Fibroblast of gingiva (primary cell): Measurements from ENCODE around the gene JMJD8.

Experiments used
- DNase-seq: peaks from one replicate; pipeline ENCODE4 v3.0.0-alpha.2; 2011; ENCODE audit warnings: low read depth

JMJD8 gene

GRCh38 chr16:684071-684794 is at the start of gene JMJD8:
TSS of gene JMJD8 (minus strand) at chr16:684334. CDS start at chr16:684319, 15 bp downstream.
- peak; percentile 96 for DNase-seq

- DNase-seq = no peak
Measured at GRCh38 chr16:733382-734207, 49.5 kb upstream of the JMJD8 start.

DNA sequence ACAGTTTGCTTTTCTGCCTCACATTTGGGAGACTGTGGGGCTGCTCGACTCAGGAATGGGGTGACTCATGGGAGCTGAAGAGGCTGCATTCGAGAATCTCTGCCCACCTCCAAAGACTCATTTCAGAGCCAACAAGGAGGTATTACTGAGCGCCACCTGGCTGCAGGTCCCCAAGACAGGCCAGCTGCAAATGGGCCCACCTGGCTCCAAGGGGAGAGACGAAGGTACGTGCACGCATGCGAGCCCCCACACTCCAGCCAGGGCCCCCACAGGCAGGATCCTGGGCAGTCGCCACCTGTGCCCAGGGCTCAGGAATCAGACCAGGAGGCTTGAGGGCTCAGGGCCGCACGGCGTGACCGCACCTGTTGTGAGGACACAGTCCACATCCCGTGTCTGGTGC is 48.8 kb upstream of the JMJD8 start:
- DNase-seq = no peak

- no peak for DNase-seq
Measured at GRCh38 chr16:732332-732731, 48.2 kb upstream of the JMJD8 start.

DNA sequence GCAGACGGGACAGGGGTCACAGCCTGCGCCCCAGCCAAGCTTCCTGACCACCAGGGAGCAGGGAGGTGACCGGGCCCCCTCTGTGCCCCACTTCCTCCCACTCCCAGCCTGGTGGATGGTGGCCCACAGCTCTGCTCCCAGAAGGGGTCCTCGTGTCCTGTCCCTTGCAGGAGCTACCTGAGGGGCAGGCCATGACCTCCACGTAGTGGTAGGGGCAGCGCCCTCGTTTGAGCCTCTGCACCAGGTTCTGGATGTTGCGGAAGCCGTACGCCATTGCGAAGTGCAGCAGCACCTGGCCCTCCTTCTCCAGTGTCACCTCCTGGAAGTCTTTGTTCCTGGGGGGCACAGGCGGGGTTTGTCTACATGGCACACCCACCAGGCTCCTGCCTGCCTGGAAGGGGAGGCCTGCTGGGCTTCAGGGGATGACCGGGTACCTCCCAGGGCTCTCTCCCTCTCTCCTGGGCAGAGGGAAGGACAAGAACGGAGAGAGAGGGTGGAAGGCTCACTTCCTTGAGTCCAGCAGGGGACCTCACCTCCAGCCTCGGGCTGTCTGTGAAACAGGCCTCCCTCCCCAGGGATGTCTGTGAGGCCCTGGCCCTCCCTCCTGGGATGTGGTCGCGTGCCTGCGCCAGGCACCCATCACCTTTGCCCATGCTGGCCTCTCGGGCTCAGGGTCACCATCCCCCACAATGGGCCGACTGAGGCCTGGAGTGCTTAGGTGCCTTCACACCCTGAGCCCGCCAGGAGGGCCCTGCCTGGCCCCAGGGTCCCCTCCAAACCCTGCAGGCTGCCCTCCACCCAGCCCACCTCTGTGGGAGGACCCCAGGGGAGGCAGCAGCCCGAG is 46.8 kb upstream of the JMJD8 start:
- no peak for DNase-seq

DNA sequence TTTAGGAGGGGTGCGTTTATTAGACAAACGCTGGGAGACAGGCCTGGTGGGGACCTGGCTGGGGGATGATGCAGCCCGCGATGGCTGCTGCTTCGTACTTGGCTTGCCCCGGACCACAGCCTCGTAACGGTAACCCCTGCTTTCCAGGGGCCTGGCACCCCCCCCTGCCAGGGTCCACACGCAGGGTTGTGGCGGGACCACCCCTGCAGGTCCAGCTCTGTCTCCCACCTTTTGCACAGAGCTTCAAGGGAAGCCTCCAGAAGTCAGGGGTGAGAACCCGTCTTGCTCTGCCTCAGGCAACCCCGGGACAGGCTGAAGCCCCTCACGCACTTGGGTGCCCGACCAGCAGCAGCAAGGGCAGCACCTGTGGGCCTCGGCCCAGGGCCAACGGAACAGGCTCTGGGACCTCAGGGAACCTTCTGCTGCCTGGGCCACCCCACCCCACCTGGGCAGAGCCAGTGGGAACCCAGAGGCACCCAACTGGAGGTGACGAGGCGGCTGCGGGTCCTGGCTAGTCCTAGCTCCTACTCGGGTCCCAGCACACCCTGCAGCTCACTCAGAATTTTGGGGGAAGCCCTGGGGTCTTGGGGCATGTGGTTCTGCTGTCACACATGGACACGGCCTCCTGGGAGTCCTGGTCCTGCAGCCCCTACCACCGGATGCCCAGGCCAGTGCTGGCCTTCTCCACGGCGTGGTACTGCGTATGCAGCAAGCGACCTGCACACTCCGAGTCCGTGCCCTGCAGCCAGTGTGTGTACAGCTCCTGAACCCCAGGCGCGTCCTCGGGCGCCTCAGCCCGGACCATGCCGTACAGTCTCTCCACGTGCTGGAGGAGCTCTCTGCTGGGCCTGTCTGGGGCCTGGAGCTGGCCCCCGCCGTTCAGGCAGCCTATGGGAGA is 45.9 kb upstream of the JMJD8 start:
- no peak for DNase-seq

GRCh38 chr16:728890-729744 is 45.0 kb upstream of the JMJD8 start:
- no peak for DNase-seq

- DNase-seq = peak; percentile 86
Measured at GRCh38 chr16:728131-728889, 44.2 kb upstream of the JMJD8 start.

DNA sequence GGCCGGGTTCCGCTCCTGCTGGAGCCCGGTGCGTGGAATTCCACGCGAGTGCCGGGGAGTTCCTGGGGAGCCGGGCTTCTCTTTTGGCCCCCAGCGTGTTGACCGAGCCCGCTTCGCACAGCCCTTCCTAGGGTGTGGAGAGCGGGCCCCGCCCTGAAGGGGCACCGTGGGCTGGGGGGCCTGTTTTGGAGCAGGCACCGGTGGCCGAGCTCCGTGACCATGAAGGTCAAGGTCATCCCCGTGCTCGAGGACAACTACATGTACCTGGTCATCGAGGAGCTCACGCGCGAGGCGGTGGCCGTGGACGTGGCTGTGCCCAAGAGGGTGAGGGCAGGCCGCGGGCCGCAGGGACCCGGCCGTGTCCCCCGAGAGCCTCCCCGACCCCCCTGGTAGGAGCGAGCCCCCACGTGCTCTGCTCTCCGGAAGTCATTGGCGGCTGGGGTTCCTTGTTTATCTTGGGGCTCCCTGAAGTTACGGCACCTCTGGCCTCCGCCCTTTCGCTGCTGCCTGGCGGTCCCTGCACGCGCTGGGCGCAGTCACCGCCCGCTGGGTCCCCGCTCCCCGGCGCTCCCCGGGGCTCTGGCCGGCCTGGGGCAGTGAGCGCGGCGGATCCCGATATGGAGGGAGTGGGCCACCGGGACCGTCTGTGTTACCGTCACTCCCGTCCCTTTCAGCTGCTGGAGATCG is 43.3 kb upstream of the JMJD8 start:
- DNase-seq = no peak

DNA sequence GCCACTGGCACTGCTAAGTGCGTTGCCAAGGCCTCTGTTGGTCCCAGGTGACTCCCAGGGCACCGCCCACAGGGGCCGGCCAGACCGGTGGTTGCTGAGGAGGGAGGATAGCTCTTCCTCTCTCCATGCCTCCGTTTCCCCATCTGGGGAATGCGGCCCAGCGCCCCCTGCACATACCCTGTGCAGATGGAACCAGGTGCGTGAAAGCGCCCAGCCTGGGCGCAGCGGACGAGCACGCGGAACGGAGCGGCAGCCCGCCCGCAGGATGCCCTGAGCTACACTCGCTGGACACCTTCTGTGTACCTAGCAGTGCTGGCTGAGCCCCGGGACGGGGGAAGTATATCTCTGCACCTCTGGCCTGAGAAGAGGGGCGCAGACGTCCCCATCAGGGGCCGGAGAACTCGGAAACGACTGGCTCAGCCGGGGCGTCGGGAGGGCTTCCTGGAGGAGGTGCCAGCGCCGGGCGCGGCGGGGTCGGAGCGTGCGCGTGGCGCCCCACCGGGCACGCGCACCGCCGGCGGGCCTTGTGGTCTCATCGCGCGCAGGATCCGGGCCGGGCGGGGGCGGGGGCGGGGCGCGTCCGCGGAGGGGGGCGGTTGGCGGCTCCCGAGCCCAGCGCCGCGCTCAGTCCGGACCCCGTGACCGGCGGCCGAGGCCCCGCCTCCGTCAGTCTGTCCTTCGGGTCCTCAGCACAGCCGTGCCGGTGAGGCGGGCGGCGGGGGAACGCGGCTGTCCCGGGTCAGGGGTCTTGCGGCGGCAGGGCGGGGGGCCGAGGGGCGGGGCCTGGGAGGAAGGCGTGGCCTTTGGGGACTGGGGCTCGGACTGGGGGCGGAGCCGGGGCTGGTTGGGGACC is 42.5 kb upstream of the JMJD8 start, which contains the start of the genes CCDC78 and HAGHL:
Gene CCDC78 (minus strand): TSS at position 6 of the 853 bp plus-strand sequence. CDS start 76 bp downstream, outside the sequence.
Gene HAGHL (plus strand): TSS at position 669 of the 853 bp plus-strand sequence. CDS start 404 bp downstream, outside the sequence.
- DNase-seq = peak; percentile 56

GRCh38 chr16:726188-726437 is 42.0 kb upstream of the JMJD8 start:
- no peak for DNase-seq

- no peak for DNase-seq
Measured at GRCh38 chr16:725463-726187, 41.5 kb upstream of the JMJD8 start.

- no peak for DNase-seq
Measured at GRCh38 chr16:725041-725376, 40.9 kb upstream of the JMJD8 start.

DNA sequence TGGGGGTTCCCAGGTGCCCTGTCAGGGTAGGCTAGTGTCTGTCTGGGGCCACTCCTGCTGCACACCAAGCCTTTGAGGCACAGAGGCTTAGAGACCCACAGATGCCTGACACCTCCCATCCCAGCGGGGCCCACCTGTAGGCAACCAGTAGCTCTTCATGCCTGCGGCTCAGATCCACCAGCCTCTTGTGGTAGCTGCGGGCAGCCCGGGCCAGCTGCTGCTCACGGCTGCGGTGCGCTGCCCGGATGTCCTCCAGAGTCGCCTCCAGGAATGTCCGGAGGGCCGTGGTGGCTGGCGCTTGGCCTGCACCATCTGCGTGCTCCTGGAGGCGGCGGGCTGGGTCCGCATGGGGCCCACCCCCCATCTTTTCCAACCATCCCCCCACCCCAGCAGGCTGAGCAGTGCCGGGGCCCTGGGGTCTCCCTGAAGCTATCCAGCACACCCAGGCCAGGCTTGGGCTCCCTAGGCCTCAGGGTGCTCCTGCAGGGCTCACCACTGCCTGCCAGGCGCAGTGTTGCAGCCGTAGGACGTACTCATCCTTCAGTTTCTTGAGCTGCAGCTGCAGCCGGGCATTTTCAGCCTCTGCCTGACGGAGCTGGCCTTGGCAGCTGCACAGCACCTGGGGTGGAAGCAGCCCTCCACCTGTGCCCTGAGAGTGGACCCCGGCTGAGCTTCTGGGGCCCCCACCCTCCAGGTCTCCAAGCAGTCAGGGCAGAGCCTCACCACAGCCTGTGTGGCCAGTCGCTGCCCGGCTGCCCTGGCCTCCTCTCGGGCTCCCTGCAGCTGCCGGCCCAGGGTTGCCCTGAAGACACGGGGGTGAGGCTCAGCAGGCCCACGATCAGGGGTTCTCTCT is 40.3 kb upstream of the JMJD8 start:
- DNase-seq = no peak

GRCh38 chr16:723695-724094 is 39.6 kb upstream of the JMJD8 start:
- DNase-seq = no peak

GRCh38 chr16:722835-723633 is 38.9 kb upstream of the JMJD8 start:
- no peak for DNase-seq
